Right kidney (tissue), 9 donors: ENCODE results near the gene GH1.
"Not testable (repeated sequence)": the region's sequence is repeated elsewhere in the genome, so short reads cannot be mapped to it uniquely, and the experiment has no call there.

ENCODE experiments used
- DNase-seq: peaks from one replicate; pipeline ENCODE4 v3.0.0-alpha.2; 2016
- long read RNA-seq, 8 donors: transcript quantifications; one replicate each; lab custom pipeline, GENCODE V29; 2026

Gene GH1
- long read RNA-seq, donor 1: 0 reads
- long read RNA-seq, donor 2: 0 reads
- long read RNA-seq, donor 3: 0 reads
- long read RNA-seq, donor 4: 0 reads
- long read RNA-seq, donor 5: 0 reads
- long read RNA-seq, donor 6: 0 reads
- long read RNA-seq, donor 7: 0 reads
- long read RNA-seq, donor 8: 0 reads

DNA sequence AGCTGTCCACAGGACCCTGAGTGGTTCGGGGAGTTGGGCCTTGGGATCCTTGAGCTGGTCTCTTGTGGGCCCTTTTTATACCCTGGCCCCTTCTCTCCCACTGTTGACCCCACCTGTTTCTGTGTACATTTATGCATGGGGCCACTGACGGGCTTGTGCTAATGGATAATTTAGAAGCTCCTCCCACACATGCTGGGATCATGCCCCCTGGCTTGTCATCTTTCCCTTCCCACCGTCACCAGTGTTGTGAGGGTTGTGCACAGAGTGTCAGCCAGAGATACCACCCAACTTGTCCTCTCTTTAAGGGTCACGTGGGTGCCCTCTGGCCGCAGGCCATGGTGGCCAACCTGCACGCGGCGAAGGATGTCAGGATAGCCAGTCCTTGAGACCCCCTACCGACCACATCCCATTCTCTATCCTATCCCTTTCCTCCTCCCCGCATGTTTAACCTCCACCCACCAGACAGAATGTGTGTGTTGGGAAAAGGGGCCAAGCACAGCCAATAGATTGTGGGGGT lies at the start of gene GH1:
Gene GH1, minus strand, starts transcription at position 51 of the 517 bp plus-strand sequence. CDS start 63 bp downstream, outside the sequence.
- not testable (repeated sequence) for DNase-seq

DNA sequence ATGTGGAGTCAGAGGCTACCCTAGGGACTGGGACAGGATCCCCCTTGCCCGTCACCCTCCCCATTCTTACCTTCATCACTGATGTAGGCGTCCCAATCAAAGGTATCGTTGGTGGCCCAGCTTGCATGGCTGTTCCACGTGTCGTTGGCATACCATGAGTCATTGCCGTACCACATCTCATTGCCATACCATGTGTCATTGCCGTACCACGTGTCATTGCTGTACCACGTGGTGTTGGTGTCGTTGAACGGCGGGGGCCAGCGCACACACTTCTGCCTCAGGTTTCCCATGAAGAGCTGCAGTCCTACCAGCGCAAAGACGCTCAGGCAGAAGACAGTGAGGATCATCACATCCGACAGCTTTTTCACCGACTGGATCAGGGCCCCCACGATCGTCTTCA lies 49.3 kb upstream of the GH1 start:
- DNase-seq: no peak

DNA sequence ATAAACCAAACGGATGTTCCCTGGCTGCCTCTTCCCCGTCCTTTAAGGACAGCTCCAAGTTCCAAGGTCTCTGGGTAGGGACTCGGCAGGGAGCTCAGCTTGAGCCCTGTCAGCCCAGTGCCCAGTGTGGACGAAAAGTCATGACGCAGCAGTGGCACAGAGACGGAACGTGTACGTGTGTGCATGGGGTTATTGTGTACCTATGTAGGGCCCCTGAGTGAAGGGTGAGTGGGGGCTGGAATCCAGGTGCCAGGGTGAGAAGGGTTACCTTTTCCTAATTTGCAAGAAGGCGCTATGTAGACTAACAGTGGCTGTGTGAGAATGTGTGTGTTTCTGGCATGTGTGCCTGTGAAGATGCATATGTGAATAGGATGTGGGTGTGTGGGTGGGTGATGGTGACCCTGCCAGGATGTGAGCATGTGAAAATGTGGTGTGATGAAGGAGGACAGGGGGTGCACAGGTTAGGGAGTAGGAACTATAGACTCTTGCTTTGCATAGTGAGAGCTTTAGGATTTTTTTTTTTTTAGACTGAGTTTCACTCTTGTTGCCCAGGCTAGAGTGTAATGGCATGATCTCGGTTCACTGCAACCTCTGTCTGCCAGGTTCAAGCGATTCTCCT lies 48.1 kb upstream of the GH1 start:
- DNase-seq: no peak

DNA sequence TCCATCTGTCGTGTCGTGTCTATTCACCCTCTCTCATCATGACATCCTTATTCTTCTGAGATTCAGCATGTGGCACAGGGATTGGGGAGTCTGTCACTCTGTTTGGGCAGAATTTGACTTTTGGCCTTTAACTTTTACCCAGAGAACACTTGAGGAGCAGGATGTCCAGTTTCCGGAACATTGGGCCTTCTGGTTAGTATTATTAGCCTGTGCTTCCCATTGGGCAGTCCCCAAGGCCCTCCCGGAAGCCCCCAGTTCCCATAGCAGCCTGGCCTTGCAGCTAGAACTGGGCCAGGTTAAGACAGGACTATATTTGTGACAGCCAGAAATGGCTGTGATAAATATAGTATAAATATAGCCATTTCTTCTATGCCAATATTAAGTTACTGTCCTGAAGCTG lies 44.5 kb upstream of the GH1 start:
- DNase-seq: no peak

DNA sequence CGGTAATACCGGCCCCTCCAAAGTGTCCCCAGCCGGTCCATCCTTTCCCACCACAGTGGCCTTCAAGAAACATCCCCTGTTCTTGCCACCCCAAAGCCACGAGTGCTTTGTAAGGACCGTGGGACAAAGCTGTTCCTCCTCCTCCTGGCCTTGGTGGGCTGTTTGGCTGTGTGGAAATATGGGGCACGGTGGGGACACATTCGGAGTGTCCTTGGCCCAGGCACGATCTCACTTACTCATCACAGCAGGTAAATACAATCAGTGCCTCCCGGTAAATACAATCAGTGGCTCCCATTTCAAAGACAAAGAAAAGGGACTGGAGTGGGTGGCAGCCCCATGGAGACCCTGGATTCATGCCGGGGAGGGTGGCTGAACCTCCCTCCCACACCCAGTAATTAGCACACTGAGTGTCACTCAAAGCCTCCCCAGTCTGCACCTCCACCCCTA lies 43.7 kb upstream of the GH1 start:
- no peak for DNase-seq

DNA sequence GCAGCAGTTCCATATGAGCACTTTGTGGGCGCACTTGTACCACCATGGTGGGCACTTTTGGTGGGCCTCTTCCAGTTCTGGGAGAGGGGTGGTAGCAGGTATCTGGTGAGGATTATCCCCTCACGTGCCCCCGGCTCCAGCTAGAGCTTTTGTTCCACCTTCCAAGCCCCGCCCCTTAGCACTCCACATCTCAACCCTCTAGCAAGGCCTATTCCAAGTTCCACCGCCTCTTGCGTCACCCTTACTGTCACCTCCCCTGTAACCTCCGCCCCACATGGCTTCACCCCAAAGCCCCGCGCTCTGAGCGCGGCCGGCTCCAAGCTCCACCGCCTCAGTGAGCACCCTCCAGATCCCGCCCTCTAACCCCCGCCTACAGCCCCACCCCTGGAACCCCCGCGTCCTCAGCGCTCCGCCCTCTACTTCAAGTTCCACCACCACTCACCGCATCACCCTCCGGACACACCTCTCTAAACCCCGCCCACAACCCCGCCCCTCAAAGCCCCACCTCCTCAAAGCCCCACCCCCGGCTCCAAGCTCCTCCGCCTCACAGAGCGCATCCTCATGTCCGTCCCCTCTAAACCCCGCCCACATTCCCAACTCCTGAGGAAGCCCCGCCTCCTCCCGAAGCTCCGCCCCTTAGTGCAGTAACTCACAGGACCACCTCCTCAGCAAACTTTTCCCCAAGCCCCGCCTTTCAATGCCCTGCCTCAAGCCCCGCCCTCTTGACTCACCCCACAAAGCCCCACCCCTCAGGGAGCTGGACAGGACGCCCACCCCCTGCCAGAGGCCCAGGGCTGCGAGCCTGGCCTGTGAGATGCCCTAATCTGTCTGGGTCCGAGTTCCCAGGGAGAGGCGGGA lies 42.9 kb upstream of the GH1 start:
- DNase-seq: no peak

DNA sequence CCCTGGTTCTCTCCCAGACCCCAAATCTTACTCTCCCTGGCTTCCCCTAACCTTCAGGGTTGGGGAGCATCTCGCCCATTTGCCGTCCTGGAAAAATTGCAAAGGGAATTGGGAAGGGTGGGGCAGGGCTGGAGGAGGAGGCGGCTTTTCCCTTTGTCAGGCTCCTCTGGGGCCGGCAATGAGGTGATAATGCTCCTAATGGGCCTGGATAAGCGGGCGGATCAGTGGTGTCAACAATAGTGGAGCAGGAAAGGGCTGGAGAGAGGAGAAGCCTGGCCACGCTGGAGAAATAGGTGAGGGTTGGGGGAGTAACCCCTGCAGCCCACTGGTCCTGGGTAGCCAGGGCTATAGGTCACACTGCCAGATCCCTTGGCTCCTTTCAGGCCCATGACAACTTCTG lies 41.8 kb upstream of the GH1 start:
- DNase-seq: no peak

DNA sequence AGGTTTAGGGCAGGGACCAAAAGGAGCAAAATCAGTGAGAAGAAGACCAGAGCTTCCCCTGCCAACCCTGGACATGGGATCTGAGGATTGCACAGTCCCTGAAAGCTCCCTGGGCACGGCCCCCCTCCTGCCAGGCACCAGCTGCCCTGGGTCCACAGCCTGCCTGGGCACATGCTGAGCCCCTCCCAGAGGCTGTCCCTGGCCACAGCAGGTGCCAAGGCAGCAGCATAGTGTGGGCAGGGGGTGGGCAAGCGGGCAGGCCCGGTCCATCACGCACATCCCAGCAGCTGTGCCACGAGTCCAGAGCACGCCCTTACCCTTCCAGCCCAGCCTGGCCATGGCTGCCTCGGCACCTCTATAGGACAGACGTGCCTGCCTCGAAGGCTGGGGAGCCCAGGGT lies 41.4 kb upstream of the GH1 start:
- no peak for DNase-seq

DNA sequence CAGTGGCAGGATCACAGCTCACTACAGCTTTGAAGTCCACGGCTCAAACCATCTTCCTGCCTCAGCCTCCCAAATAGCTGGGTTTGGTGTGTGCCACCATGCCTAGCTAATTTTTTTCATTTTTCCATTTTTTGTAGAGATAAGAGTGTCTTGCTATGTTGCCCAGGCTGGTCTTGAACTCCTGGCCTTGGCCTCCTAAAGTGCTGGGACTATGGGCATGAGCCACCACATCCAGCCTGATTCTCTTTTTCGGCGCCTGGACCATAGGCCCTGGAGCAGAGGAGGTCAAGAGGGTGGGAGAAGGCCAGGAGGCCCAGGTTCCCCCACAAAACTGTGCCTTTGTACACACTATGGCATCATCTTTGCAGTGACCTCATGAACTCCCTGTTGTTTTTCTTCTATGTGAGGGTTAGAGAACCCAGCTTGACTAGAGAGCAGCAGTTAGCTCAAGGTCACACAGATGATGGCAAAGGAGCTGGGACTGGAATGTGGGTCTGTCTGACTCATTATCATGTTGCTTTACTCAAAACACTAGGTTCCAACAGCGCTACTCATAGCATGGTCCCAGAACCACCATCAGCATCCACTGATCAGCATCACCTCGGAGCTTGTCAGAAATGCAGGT lies 37.8 kb upstream of the GH1 start:
- DNase-seq: no peak

DNA sequence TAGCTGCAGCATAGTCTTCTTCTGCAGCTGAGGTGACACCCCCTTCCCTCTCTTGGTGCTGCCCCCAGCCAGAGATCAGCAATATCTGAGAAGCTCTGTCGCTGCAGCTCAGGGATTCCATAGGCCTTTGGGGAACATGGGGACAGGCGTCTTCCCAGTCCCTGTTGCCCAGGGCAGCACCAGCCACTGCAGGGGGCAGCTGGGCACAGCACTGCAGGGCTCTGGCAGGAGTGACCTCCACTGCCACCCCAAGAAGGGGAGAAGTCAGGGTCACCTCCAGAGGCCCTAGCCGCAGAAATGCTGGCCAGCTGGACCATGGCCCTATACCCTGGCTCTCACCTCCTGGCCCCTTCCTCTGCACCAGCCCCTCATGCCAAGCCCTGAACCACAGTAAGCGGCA lies 37.2 kb upstream of the GH1 start:
- no peak for DNase-seq

DNA sequence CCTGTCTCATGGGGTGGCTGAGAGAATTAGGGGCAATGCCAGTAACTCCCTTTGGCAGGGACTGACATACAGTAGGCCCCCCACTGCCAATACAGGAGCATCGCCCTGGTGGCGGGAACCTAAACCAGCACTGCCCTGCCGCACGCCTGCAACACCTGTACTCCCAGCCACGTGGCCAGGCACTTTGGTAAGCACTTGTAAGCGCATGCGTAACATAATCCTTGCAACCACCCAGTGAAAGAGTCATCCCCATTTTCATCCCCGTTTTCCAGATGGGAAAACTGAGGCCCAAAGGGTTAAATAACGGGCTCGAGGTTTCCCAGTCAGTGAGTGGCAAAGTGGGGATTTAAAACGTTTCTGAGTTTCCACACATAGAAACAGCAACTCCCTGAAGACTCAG lies 36.6 kb upstream of the GH1 start:
- DNase-seq: no peak

DNA sequence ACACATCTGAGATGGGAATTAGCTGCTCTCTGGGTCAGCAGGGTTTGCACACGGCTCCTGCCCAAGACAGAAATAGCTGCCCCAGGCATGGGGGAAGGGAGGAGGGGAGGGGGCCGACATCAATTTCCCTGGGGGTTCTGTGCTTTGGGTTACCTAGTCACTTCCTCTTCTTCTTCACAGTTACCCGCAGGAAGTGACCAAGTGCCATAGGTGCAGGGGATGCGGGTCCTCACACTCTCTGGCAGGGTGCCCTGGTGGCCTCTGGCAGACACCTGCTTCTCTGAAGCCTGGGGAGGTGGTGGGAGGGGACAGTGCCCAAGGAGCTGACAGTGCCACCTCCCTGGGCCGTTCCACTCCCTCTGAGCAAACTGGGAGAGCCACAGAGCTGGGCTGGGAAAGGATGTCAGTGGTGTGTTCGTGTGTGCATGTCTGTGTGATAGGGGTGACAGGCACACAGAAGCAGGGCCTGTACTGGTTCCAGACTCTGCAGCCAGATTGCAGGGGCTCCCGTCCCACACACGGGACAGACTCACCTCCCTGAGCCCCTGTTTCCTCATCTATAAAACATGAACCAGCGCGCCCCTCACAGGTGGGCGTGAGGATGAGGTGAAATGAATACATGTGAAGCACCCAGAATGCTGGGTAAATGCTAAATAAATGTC lies 35.9 kb upstream of the GH1 start:
- no peak for DNase-seq

DNA sequence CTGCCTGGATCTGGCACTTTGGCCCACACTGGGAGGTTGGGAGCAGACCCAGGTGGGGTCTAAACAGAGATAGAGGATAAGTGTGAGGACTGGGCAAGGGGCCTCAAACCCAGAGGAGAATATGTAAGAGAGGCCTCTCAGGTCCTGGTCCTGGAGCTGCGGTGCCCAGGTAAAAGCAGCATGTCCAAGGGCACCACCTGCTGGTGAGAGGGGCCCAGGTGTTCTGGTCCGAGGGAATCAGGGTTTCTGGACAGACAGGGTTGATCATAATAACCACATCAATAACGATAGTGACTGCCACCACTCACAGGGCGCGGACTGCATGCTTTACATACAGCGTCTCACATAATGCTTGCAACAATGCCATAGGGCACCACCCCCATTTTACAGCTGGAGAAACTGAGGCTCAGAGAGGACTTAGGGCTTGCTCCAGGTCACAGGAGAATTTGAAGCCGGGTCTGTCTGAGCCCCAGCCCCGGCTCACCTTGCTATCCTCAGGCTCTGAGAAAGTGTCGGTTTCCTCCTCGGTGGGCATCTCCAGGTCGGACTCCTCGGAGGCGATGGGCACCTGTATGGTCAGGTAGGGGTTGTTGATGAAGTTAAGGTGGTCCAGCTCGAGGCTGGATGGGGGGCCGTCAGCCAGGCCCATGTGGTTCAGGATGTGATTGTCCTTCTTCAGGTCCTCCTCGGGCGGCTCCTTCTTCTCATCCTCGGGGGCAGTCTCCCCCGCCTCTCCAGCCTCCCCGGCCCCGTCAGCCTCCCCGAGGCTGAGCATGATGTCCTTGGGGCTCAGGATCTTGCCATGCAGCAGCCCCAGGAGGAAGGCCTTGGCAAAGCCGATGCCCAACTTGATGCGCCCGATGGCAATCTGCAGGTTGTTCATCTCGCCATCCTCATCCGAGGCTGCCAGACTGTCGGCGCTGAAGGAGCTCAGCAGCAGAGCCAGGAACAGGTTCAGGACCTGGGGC lies 32.6 kb upstream of the GH1 start:
- DNase-seq: no peak

DNA sequence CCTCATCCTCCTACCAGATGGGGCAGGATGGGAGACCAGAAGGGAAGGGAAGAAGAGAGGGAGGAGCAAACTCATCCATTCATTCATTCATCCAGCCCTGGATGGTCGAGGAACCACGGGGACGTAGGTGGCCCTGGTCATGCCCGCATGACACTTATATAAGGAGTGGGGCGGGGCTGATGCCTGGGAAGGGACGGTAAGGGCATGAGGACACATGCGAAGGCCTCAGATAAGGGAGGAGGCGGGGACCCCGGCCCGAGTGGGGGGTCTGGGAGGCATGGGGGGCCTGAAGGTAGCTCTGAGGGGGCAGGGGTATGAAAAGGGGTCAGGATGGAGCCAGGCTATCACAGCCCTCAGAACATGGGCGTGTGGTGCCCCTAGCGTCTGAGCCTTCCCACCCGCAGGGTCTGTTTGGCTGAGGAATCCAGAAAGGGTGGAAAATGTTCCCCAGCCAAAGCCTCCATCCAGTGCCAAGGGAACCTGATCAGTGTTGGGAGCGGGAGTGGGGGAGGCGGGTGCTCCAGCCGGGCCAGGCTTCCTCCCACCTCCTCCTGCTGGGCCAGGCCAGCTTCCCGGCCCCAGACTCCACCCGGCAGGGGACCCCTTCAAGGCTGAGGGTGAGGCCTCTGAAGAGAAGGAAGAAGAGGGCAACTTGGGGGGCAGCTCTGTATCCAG lies 31.1 kb upstream of the GH1 start:
- DNase-seq: no peak

DNA sequence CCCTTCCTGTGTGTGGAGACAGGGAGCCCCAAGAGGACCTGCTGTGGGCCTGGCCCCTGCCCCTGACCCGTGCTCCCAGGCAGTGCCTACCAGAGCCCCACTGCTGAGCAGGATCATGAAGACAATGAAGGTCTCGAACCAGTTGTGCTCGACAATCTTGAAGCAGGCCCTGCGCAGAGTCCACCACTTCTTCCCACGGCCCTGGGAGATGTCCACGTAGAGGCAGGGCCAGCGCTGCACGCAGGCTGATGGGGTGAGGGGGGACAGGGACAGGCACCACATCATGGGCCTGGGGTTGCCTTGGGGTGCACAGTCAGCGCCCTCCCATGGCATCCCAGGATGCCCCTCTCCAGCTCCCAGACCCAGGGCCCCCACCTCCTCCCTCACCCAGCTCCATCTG lies 29.9 kb upstream of the GH1 start:
- no peak for DNase-seq

DNA sequence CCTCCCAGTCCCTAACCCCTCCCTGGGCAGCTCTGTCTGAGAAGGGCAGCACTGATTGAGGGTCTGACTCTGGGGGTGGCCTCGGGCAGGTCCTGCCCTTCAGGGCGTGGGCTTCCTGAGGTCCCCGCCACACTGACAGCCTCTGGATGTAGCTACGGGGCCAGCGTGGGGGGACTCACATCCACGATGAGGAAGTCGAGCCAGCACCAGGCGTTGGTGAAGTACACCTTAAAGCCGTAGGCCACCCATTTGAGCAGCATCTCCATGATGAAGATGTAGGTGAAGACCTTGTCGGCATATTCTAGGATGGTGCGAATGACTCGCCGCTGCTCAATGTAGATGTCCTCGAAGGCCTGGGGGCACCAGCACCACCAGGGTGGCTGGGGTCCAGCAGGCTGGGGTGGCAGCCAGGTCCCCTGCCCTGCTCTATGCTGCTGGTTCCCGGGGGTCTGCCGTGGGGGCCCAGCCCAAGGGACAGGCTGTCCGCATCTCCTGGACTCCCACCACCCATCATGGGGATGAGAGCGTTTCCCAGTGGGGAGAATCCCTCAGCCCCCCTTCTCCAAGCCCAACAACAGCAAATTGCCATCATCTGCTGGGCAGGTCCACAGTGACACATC lies 29.2 kb upstream of the GH1 start:
- no peak for DNase-seq

DNA sequence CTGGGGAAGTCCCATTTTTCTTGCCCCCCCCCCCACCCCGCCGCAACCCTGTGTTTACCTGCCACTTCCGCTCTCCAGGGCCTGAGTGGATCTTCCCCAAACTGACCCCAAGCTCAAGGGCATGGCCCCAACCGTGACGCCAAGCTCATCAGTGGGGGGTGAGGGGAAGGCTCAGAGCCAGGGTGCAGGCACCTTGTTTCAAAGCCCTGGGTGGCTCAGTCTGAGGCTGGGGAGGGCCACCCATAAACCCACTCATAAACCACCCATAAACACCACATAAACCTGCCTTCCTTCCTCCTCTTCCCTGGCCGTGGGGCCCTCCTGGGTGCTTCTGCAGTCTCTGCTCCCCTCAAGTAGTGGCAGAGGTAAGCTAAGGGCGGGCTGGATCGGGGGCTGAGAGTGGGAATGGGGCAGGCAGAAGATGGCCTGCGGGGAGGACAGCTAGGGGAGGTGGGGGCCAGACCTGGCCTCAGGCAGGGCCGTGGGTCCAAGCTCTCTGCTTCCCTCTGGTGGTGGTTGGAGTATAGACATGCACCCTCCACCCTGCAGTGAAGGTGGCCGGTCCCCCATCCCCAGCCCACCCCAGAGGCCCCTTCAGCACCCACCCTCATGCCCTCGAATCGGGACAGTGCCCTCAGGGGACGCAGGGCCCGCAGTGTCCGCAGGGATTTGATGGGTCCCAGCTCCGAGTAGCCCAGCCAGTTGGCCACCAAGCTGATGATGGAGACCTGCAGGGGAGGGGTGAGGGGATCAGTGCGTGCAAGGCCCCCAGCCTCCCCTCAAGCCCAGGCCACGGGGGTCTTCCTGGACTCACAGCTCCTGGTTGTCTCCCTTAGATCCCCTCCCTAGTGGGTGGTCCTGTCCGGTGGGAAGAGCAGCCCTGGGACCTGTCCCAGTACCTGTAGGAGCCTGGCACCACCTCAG lies 28.1 kb upstream of the GH1 start:
- DNase-seq: peak; percentile 58

DNA sequence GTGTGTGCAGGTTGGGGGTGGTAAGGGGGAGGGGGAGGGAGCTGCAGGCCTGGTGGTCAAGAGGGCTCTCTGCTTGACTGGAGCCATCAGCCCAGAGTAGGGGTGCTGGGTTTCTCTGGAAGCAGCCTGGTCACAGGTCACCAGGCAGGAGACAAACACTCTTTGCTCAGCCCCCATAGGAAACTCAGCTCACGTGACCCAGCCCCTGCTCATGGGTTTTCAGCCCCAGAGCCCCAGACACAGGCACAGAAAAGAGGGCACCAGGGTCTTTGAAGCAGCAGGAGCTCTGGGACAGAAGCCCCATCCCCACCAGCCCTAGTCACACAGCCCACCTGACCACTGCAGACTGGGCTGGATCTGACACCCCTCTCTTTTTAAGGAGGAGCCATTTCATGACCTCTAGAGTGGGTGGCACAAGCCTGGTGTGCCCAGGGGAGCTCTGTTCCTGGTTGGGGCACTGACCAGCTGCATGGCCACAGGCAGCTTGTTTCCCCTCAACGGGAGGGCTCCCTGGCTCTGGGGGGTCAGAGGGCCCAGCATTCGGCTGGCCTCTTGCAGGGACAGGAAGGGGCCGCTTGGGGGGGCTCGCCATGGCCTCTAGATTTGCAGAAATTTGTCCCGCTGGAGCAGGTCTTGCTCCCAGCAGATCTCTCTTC lies 27.3 kb upstream of the GH1 start:
- DNase-seq: peak; percentile 60
